ENCODE measurements around the gene CHI3L1.

DNA sequence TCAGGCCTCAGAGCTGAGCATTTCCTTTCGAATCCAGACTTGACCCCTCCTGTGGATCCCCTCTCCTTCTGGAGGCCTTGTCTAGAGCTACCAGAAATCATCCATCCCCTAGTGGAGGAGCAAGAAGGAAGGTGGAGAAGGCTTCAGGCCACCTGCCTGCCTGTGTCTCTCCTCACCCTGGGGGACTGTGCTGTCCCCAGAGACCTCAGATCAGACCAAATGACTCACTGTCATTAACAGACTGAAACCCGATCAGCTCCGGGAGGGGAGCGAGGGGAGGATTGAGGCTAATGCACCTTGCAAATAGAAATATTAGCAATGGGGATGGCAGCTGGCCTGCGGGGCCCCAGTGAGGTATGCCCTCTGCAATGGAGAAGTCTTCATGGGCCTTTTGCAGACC lies 12.9 kb downstream of the CHI3L1 start:
- TF ChIP-seq SP1 (IDR thresholded peaks at IDR 0.05) (no peak), ARNT (IDR thresholded peaks at IDR 0.05) (no peak), HDGF (IDR thresholded peaks at IDR 0.05; ENCODE audit: borderline replicate concordance) (no peak), FOXA1 (IDR thresholded peaks at IDR 0.05) (no peak), TARDBP (IDR thresholded peaks at IDR 0.05) (no peak), ZNF384 (IDR thresholded peaks at IDR 0.05) (no peak)
- TF ChIP-seq, protein P1, sequence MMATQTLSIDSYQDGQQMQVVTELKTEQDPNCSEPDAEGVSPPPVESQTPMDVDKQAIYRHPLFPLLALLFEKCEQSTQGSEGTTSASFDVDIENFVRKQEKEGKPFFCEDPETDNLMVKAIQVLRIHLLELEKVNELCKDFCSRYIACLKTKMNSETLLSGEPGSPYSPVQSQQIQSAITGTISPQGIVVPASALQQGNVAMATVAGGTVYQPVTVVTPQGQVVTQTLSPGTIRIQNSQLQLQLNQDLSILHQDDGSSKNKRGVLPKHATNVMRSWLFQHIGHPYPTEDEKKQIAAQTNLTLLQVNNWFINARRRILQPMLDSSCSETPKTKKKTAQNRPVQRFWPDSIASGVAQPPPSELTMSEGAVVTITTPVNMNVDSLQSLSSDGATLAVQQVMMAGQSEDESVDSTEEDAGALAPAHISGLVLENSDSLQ (IDR thresholded peaks at IDR 0.05) = no peak
